ENCODE results near the gene ZMYM5.
A peak's percentile ranks its signal among the peaks of the same experiment; 100 is the strongest.
"Not testable (repeated sequence)": the region's sequence is repeated elsewhere in the genome, so short reads cannot be mapped to it uniquely, and the experiment has no call there.

The ZMYM5 gene

DNA sequence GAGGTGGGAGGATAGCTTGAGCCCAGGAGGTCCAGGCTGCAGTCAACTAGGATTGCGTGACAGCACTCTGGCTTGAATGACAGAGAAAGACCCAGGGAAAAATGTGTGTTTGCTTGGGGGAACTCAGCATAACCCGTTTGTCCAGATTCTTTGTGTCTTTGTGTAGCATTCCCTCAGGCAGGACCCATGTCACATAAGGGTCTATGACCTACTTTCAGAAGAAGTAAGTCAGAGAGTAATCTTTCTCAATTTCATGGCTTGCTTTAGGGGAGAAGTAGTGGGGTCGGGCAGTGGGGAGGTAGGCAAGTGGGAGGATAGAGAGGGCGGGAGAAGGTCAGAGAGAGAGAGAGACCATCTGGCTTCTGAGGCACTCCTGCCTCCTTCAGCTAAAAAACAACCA lies 68.8 kb downstream of the ZMYM5 start:
- H3K4me1 ChIP-seq (ENCODE audit: control insufficient read depth in 2 of 2, insufficient read depth in 2 of 2, low read length in 2 of 2), result no peaks in the 10 kb centered on the region
- H3K9me3 ChIP-seq (ENCODE audit: control insufficient read depth in 2 of 2, low read length in 2 of 2), result no peaks in the 10 kb centered on the region
- no peaks in the 10 kb centered on the region for H3K27me3 ChIP-seq (ENCODE audit: control insufficient read depth in 2 of 2, insufficient read depth in 2 of 2, low read length in 2 of 2)
- no peak overlapping the region for H3K9ac ChIP-seq (ENCODE audit: low read depth in 1 of 2, low read length in 2 of 2)
- no peaks in the 10 kb centered on the region for H3K36me3 ChIP-seq (ENCODE audit: control insufficient read depth in 2 of 2, insufficient read depth in 2 of 2, low read length in 2 of 2)
- H3K4me3 ChIP-seq (ENCODE audit: low read length in 2 of 2), result no peak overlapping the region
- H3K27ac ChIP-seq (ENCODE audit: low read depth in 2 of 2, low read length in 2 of 2), result no peak overlapping the region

GRCh38 chr13:19791953-19792537 lies 71.4 kb downstream of the ZMYM5 start:
- Histone ChIP-seq H3K27ac (ENCODE audit: low read depth in 2 of 2, low read length in 2 of 2) (no peak overlapping the region), H3K4me3 (ENCODE audit: low read length in 2 of 2) (no peak overlapping the region), H3K9ac (ENCODE audit: low read depth in 1 of 2, low read length in 2 of 2) (no peak overlapping the region), H3K9me3 (ENCODE audit: control insufficient read depth in 2 of 2, low read length in 2 of 2) (no peaks in the 10 kb centered on the region), H3K4me1 (ENCODE audit: control insufficient read depth in 2 of 2, insufficient read depth in 2 of 2, low read length in 2 of 2) (no peaks in the 10 kb centered on the region), H3K36me3 (ENCODE audit: control insufficient read depth in 2 of 2, insufficient read depth in 2 of 2, low read length in 2 of 2) (no peaks in the 10 kb centered on the region), H3K27me3 (ENCODE audit: control insufficient read depth in 2 of 2, insufficient read depth in 2 of 2, low read length in 2 of 2) (no peaks in the 10 kb centered on the region)

- Histone ChIP-seq H3K9ac (ENCODE audit: low read depth in 1 of 2, low read length in 2 of 2) (peak within 1 kb of the TSS; percentile 91 to 95), H3K4me3 (ENCODE audit: low read length in 2 of 2) (peak within 1 kb of the TSS; percentile 88 to 97), H3K27ac (ENCODE audit: low read depth in 2 of 2, low read length in 2 of 2) (peak within 1 kb of the TSS; percentile 86 to 93)
- H3K4me1 ChIP-seq (ENCODE audit: control insufficient read depth in 2 of 2, insufficient read depth in 2 of 2, low read length in 2 of 2); H3K9me3 ChIP-seq (ENCODE audit: control insufficient read depth in 2 of 2, low read length in 2 of 2); H3K27me3 ChIP-seq (ENCODE audit: control insufficient read depth in 2 of 2, insufficient read depth in 2 of 2, low read length in 2 of 2); H3K36me3 ChIP-seq (ENCODE audit: control insufficient read depth in 2 of 2, insufficient read depth in 2 of 2, low read length in 2 of 2): not testable (repeated sequence)
These were observed 80.4 kb downstream of the ZMYM5 start, which contains the start of gene PSPC1 for GRCh38 chr13:19782727-19783682. PSPC1 (minus strand) TSS chr13:19782945; CDS start chr13:19782757, 188 bp downstream.

DNA sequence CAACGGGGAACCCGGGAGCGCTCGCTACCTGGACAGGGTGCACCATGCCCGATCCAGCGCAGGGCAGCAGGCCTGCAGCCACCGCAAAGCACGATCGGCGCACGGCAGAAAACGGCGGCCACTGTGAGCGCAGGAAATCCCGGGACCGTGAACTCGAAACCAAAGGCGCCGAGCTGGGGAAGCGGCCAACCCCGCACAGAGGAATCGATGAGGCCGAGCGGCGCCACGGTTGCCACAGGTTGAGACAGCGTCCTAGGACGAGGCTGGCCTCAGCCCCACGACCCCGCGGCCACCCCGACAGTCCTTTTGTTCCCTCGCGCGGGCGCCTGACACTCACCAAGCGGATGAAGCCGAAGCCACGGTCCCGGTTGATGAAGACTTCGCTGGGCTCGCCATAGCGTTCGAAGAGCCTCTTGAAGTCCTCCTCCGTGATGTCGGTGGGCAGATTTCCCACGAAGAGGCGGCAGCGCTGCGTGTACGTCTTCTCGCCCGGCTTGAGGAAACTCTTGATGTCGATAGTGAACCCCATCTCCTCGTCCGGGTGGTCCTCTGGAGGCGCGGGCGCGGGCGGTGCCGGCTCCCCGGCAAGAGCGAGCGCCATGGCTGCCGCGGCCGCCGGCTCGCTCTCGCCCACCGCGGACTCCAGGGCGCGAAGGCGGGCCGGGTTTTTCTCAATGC lies 81.3 kb downstream of the ZMYM5 start:
- H3K27ac ChIP-seq (ENCODE audit: low read depth in 2 of 2, low read length in 2 of 2), result peak overlapping the region; percentile 86 to 93
- no peaks in the 10 kb centered on the region for H3K27me3 ChIP-seq (ENCODE audit: control insufficient read depth in 2 of 2, insufficient read depth in 2 of 2, low read length in 2 of 2)
- peak overlapping the region; percentile 88 to 97 for H3K4me3 ChIP-seq (ENCODE audit: low read length in 2 of 2)
- H3K4me1 ChIP-seq (ENCODE audit: control insufficient read depth in 2 of 2, insufficient read depth in 2 of 2, low read length in 2 of 2), result peaks cover 0 to 2% of the 10 kb centered on the region in 2 donors
- no peaks in the 10 kb centered on the region for H3K9me3 ChIP-seq (ENCODE audit: control insufficient read depth in 2 of 2, low read length in 2 of 2)
- H3K36me3 ChIP-seq (ENCODE audit: control insufficient read depth in 2 of 2, insufficient read depth in 2 of 2, low read length in 2 of 2), result no peaks in the 10 kb centered on the region
- H3K9ac ChIP-seq (ENCODE audit: low read depth in 1 of 2, low read length in 2 of 2), result peak overlapping the region; percentile 91 to 95

DNA sequence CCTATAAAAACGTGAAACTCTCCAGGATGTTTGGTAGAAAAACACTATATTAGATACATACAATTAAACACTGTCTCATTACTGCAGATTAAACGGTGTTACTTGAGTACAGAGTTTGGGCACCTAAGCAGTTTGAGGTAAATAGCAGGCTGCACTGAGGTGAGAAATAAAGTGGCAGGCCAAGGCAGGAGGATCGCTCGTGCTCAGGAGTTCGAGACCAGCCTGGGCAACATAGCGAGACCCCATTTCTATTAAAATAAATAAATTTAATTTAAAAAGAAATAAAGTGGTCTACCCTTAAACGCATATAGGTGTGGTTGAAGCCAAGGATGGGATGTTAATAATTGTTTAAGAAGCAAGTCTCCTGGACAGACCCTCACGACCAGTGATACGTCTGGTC lies 81.9 kb downstream of the ZMYM5 start:
- Histone ChIP-seq H3K9ac (ENCODE audit: low read depth in 1 of 2, low read length in 2 of 2) (peak overlapping the region; percentile 91 to 95), H3K4me3 (ENCODE audit: low read length in 2 of 2) (peak overlapping the region; percentile 88 to 97), H3K36me3 (ENCODE audit: control insufficient read depth in 2 of 2, insufficient read depth in 2 of 2, low read length in 2 of 2) (no peaks in the 10 kb centered on the region), H3K4me1 (ENCODE audit: control insufficient read depth in 2 of 2, insufficient read depth in 2 of 2, low read length in 2 of 2) (peaks cover 0 to 2% of the 10 kb centered on the region in 2 donors), H3K27me3 (ENCODE audit: control insufficient read depth in 2 of 2, insufficient read depth in 2 of 2, low read length in 2 of 2) (no peaks in the 10 kb centered on the region), H3K27ac (ENCODE audit: low read depth in 2 of 2, low read length in 2 of 2) (peak overlapping the region; percentile 86 to 93), H3K9me3 (ENCODE audit: control insufficient read depth in 2 of 2, low read length in 2 of 2) (no peaks in the 10 kb centered on the region)

GRCh38 chr13:19780753-19781418 lies 82.6 kb downstream of the ZMYM5 start:
- H3K9ac ChIP-seq (ENCODE audit: low read depth in 1 of 2, low read length in 2 of 2), result peak overlapping the region in 1 of 2 donors; percentile 91
- H3K9me3 ChIP-seq (ENCODE audit: control insufficient read depth in 2 of 2, low read length in 2 of 2); H3K27ac ChIP-seq (ENCODE audit: low read depth in 2 of 2, low read length in 2 of 2): not testable (repeated sequence)

More at GRCh38 chr13:19780753-19781418, 82.6 kb downstream of the ZMYM5 start:
- H3K36me3 ChIP-seq (ENCODE audit: control insufficient read depth in 2 of 2, insufficient read depth in 2 of 2, low read length in 2 of 2); H3K4me1 ChIP-seq (ENCODE audit: control insufficient read depth in 2 of 2, insufficient read depth in 2 of 2, low read length in 2 of 2); H3K27me3 ChIP-seq (ENCODE audit: control insufficient read depth in 2 of 2, insufficient read depth in 2 of 2, low read length in 2 of 2): not testable (repeated sequence)
- H3K4me3 ChIP-seq (ENCODE audit: low read length in 2 of 2), result peak overlapping the region; percentile 16 to 97

All from mucosa of rectum (tissue), 2 donors.